ENCODE measurements around the gene CDK11A. TPM values are rescaled to one million over a fixed set of nuclear protein-coding genes. Genes with fewer than 3 reads are reported as not detected.
"Not testable (repeated sequence)": the region's sequence is repeated elsewhere in the genome, so short reads cannot be mapped to it uniquely, and the experiment has no call there.

CDK11A gene
- total RNA-seq, 1 experiment from 2014 or later: 56.1 TPM

DNA sequence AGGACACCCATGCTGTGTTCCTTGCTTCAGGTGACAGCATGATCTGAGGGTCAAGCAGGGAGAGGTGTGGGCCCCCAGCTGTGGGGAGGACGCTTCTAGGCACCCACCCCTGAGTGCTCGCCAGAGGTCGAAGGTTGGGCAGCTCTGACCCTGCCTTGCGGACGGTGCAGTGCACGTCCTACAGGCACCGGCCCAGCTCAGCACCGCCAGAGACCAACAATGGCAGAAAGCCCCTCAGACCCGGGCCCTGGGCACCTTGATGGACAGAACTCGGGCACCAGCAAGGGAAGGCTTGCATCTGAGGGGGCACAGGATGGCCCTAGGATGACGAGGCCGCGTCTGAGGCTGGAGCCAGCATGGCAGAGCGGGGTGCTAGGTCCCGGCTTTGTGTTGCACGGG lies 29.4 kb upstream of the CDK11A start:
- Histone ChIP-seq H3K36me3 (ENCODE audit: insufficient read depth, low read length, poor library complexity, severe bottlenecking) (peaks cover 29% of the 10 kb centered on the region), H3K27me3 (replicated peaks; ENCODE audit: insufficient read depth, low read depth, low read length, poor library complexity) (no peaks in the 10 kb centered on the region), H3K4me1 (ENCODE audit: insufficient read depth, low read length, poor library complexity, severe bottlenecking) (peaks cover 4% of the 10 kb centered on the region), H3K27ac (ENCODE audit: low read depth, low read length, poor library complexity, severe bottlenecking) (no peak overlapping the region), H3K4me3 (ENCODE audit: low read depth, low read length, poor library complexity, severe bottlenecking) (no peak overlapping the region), H3K9me3 (ENCODE audit: low read depth, low read length, poor library complexity, severe bottlenecking) (no peaks in the 10 kb centered on the region)
- BruUV-seq (replicated peaks): no TSS peak
- ChIA-PET POLR2A (ENCODE audit: low non-redundant PET) (no interaction called here), CTCF (interaction anchor here (0.5 kb wide), 1 partner anchor 473 kb away, joined by 3 read pairs; no protein-coding TSS in a partner anchor)
- DNase-seq (ENCODE audit: low spot score): no peak
- no peak for TF ChIP-seq EZH2 (IDR thresholded peaks at IDR 0.05; ENCODE audit: borderline replicate concordance, low read depth, low read length, poor library complexity, severe bottlenecking)
- TF ChIP-seq, protein P1, sequence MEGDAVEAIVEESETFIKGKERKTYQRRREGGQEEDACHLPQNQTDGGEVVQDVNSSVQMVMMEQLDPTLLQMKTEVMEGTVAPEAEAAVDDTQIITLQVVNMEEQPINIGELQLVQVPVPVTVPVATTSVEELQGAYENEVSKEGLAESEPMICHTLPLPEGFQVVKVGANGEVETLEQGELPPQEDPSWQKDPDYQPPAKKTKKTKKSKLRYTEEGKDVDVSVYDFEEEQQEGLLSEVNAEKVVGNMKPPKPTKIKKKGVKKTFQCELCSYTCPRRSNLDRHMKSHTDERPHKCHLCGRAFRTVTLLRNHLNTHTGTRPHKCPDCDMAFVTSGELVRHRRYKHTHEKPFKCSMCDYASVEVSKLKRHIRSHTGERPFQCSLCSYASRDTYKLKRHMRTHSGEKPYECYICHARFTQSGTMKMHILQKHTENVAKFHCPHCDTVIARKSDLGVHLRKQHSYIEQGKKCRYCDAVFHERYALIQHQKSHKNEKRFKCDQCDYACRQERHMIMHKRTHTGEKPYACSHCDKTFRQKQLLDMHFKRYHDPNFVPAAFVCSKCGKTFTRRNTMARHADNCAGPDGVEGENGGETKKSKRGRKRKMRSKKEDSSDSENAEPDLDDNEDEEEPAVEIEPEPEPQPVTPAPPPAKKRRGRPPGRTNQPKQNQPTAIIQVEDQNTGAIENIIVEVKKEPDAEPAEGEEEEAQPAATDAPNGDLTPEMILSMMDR (conservative IDR thresholded peaks at IDR 0.05; ENCODE audit: low read depth, low read length): no peak
- intact Hi-C loops (cut with micrococcal nuclease; ENCODE audit: unreplicated experiment): no loop called here

DNA sequence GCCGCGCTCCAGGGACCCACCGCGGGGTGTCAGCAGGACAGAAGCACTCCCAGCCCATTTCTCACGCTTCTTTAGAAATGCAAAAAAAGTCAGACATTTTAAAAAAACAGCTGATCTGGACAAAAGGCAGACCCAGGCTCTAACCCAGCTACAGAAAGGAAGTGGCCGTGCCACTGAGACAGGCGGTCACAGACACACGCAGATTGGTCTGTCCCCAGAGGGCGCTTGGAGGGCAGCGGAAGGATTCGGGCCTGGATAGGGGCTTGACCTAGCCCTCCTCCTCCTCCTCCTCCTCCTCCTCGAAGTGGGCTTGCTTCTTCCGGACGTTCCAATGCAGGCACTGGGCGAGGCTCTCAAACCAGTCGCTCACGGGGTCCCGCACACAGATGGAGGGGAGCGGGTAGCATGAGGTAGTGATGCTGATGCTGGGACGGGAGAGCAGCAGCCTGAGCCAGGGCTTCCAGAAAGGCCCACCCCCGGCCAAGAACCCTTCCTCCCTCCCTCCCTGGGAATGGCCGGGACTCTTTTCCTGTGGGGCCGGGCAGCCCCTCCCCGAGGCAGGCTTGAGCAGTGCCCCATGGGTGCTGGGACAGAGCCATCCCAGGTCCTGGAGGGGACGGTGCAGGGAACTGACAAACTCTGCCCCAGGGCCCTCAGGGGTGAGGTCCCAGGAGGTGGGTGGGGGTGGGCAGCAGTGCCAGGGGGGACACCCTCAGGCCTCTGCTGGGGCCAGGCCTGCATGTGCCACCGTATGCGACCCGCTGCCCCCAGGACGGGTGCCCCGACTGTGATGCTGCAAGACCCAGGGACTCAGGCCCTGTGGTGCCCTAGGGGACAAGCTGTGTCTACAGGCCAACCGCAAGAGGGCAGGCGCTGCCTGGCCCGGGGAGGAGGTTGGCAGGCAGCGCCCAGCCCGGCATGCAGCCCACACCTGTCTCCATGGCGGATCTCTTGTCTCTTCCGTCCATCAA lies 28.8 kb upstream of the CDK11A start:
- Histone ChIP-seq H3K27ac (ENCODE audit: low read depth, low read length, poor library complexity, severe bottlenecking) (no peak overlapping the region), H3K4me3 (ENCODE audit: low read depth, low read length, poor library complexity, severe bottlenecking) (no peak overlapping the region), H3K9me3 (ENCODE audit: low read depth, low read length, poor library complexity, severe bottlenecking) (no peaks in the 10 kb centered on the region), H3K36me3 (ENCODE audit: insufficient read depth, low read length, poor library complexity, severe bottlenecking) (peaks cover 27% of the 10 kb centered on the region), H3K4me1 (ENCODE audit: insufficient read depth, low read length, poor library complexity, severe bottlenecking) (peaks cover 5% of the 10 kb centered on the region), H3K27me3 (replicated peaks; ENCODE audit: insufficient read depth, low read depth, low read length, poor library complexity) (no peaks in the 10 kb centered on the region)
- TF ChIP-seq, protein P1 (conservative IDR thresholded peaks at IDR 0.05; ENCODE audit: low read depth, low read length): no peak
- TF ChIP-seq EZH2 (IDR thresholded peaks at IDR 0.05; ENCODE audit: borderline replicate concordance, low read depth, low read length, poor library complexity, severe bottlenecking): no peak
- BruUV-seq (replicated peaks): no TSS peak
- DNase-seq (ENCODE audit: low spot score): no peak
- CTCF ChIA-PET: interaction anchor here (0.5 kb wide), 1 partner anchor 473 kb away, joined by 3 read pairs; no protein-coding TSS in a partner anchor
- intact Hi-C loops (cut with micrococcal nuclease; ENCODE audit: unreplicated experiment): no loop called here
- POLR2A ChIA-PET (ENCODE audit: low non-redundant PET): no interaction called here

DNA sequence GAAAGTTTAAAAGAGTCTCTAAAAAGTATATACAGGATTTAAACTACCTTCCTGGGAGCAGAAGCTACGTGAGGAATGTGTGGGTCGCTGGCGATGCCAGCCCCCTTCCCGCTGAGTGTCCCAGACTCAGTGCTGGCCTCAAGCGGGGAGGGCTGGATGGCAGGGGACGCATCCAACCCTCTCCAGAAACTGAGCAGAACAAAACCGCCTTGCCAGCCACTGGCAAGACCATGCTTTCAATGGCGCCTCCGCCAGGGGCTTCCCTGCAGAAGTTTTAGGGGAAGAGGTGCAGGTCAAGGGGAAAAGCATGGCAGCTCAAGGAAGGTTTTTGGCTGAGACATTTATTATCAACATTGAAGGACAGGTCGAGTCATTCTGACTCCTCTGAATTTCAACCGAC lies 28.0 kb upstream of the CDK11A start:
- ChIA-PET POLR2A (ENCODE audit: low non-redundant PET) (no interaction called here), CTCF (no interaction called here)

DNA sequence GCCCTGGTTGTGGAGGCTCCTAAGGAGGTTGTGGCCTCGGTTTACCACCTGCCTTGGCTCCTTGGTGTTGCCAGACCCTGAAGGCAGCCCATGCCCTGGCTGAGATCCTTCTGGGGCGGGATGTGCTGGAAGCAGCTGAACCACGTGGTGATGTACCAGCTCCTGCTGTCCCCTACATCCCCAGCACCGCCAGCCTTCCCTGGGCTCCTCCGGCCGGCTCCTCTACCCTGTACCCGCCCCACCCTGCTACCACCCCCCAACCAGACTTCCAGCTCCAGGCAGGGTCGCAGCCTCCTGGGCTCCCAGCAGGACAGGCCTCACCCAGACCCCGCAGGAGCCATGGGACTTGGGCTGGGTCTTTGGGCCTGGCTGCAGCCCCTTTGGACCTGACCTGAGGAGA lies 25.8 kb upstream of the CDK11A start:
- H3K36me3 ChIP-seq (ENCODE audit: insufficient read depth, low read length, poor library complexity, severe bottlenecking); H3K4me3 ChIP-seq (ENCODE audit: low read depth, low read length, poor library complexity, severe bottlenecking); H3K4me1 ChIP-seq (ENCODE audit: insufficient read depth, low read length, poor library complexity, severe bottlenecking); H3K27me3 ChIP-seq (replicated peaks; ENCODE audit: insufficient read depth, low read depth, low read length, poor library complexity); H3K9me3 ChIP-seq (ENCODE audit: low read depth, low read length, poor library complexity, severe bottlenecking); H3K27ac ChIP-seq (ENCODE audit: low read depth, low read length, poor library complexity, severe bottlenecking); BruUV-seq (replicated peaks); CTCF ChIA-PET; POLR2A ChIA-PET (ENCODE audit: low non-redundant PET); DNase-seq (ENCODE audit: low spot score): not testable (repeated sequence)
- intact Hi-C loops (cut with micrococcal nuclease; ENCODE audit: unreplicated experiment): loop anchor here (10.0 kb wide), 1 partner anchor 55 kb away; the partner anchor contains the start of gene SLC35E2B

More for the DNA sequence above, 28.0 kb upstream of the CDK11A start:
- Histone ChIP-seq H3K36me3 (ENCODE audit: insufficient read depth, low read length, poor library complexity, severe bottlenecking) (peaks cover 27% of the 10 kb centered on the region), H3K27ac (ENCODE audit: low read depth, low read length, poor library complexity, severe bottlenecking) (no peak overlapping the region), H3K4me1 (ENCODE audit: insufficient read depth, low read length, poor library complexity, severe bottlenecking) (peaks cover 5% of the 10 kb centered on the region), H3K27me3 (replicated peaks; ENCODE audit: insufficient read depth, low read depth, low read length, poor library complexity) (no peaks in the 10 kb centered on the region), H3K4me3 (ENCODE audit: low read depth, low read length, poor library complexity, severe bottlenecking) (no peak overlapping the region), H3K9me3 (ENCODE audit: low read depth, low read length, poor library complexity, severe bottlenecking) (no peaks in the 10 kb centered on the region)
- DNase-seq (ENCODE audit: low spot score): no peak
- TF ChIP-seq, protein P1 (conservative IDR thresholded peaks at IDR 0.05; ENCODE audit: low read depth, low read length): no peak
- TF ChIP-seq EZH2 (IDR thresholded peaks at IDR 0.05; ENCODE audit: borderline replicate concordance, low read depth, low read length, poor library complexity, severe bottlenecking): no peak
- intact Hi-C loops (cut with micrococcal nuclease; ENCODE audit: unreplicated experiment): no loop called here
- TSS peak; percentile 70 for BruUV-seq (replicated peaks)
